Measurements from ENCODE around the gene ZSWIM8.
A peak's percentile ranks its signal among the peaks of the same experiment; 100 is the strongest.

Gene ZSWIM8

GRCh38 chr10:73779018-73779417 lies 6.4 kb upstream of the ZSWIM8 start:
- no peak overlapping the region for H2AFZ ChIP-seq (ENCODE audit: low read length)
- TF ChIP-seq, protein P1, sequence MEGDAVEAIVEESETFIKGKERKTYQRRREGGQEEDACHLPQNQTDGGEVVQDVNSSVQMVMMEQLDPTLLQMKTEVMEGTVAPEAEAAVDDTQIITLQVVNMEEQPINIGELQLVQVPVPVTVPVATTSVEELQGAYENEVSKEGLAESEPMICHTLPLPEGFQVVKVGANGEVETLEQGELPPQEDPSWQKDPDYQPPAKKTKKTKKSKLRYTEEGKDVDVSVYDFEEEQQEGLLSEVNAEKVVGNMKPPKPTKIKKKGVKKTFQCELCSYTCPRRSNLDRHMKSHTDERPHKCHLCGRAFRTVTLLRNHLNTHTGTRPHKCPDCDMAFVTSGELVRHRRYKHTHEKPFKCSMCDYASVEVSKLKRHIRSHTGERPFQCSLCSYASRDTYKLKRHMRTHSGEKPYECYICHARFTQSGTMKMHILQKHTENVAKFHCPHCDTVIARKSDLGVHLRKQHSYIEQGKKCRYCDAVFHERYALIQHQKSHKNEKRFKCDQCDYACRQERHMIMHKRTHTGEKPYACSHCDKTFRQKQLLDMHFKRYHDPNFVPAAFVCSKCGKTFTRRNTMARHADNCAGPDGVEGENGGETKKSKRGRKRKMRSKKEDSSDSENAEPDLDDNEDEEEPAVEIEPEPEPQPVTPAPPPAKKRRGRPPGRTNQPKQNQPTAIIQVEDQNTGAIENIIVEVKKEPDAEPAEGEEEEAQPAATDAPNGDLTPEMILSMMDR (IDR thresholded peaks at IDR 0.05; ENCODE audit: low read length) = no peak
- TF ChIP-seq EZH2phosphoT487 (IDR thresholded peaks at IDR 0.05; ENCODE audit: low read length) (no peak), EZH2 (optimal IDR thresholded peaks at IDR 0.05; ENCODE audit: low read depth, low read length) (no peak)
- H3K36me3 ChIP-seq (replicated peaks; ENCODE audit: insufficient read depth, low read length) = no peaks in the 10 kb centered on the region
- no peak overlapping the region for H3K27ac ChIP-seq (ENCODE audit: low read length)
- peaks cover 69% of the 10 kb centered on the region for H3K79me2 ChIP-seq (ENCODE audit: low read length)
- peaks cover 25% of the 10 kb centered on the region for H3K4me1 ChIP-seq (ENCODE audit: low read length)
- no peaks in the 10 kb centered on the region for H3K9me3 ChIP-seq (replicated peaks; ENCODE audit: insufficient read depth, low read length)
- no peaks in the 10 kb centered on the region for H4K20me1 ChIP-seq (ENCODE audit: insufficient read depth, low read length)
- no peaks in the 10 kb centered on the region for H3F3A ChIP-seq (ENCODE audit: insufficient read depth, low read length)
- no peak for DNase-seq
- no peak overlapping the region for H3K4me2 ChIP-seq (ENCODE audit: low read depth, low read length)
- H3K27me3 ChIP-seq (replicated peaks; ENCODE audit: insufficient read depth, low read length) = no peaks in the 10 kb centered on the region
- no peak overlapping the region for H3K4me3 ChIP-seq (ENCODE audit: low read length)
- H3K9ac ChIP-seq (ENCODE audit: low read length) = no peak overlapping the region
- H3K9me2 ChIP-seq (replicated peaks; ENCODE audit: insufficient read depth, low read length) = no peaks in the 10 kb centered on the region

GRCh38 chr10:73779539-73780197 lies 5.7 kb upstream of the ZSWIM8 start:
- Histone ChIP-seq H3K27me3 (replicated peaks; ENCODE audit: insufficient read depth, low read length) (no peaks in the 10 kb centered on the region), H4K20me1 (ENCODE audit: insufficient read depth, low read length) (no peaks in the 10 kb centered on the region), H3K79me2 (ENCODE audit: low read length) (peaks cover 70% of the 10 kb centered on the region), H2AFZ (ENCODE audit: low read length) (no peak overlapping the region), H3K4me2 (ENCODE audit: low read depth, low read length) (no peak overlapping the region), H3K27ac (ENCODE audit: low read length) (no peak overlapping the region), H3F3A (ENCODE audit: insufficient read depth, low read length) (no peaks in the 10 kb centered on the region), H3K36me3 (replicated peaks; ENCODE audit: insufficient read depth, low read length) (no peaks in the 10 kb centered on the region), H3K9me2 (replicated peaks; ENCODE audit: insufficient read depth, low read length) (no peaks in the 10 kb centered on the region), H3K4me3 (ENCODE audit: low read length) (no peak overlapping the region), H3K4me1 (ENCODE audit: low read length) (peaks cover 23% of the 10 kb centered on the region), H3K9ac (ENCODE audit: low read length) (no peak overlapping the region), H3K9me3 (replicated peaks; ENCODE audit: insufficient read depth, low read length) (no peaks in the 10 kb centered on the region)
- DNase-seq = no peak
- TF ChIP-seq EZH2 (optimal IDR thresholded peaks at IDR 0.05; ENCODE audit: low read depth, low read length) (no peak), EZH2phosphoT487 (IDR thresholded peaks at IDR 0.05; ENCODE audit: low read length) (no peak)
- TF ChIP-seq, protein P1 (IDR thresholded peaks at IDR 0.05; ENCODE audit: low read length) = no peak

- Histone ChIP-seq H2AFZ (ENCODE audit: low read length) (no peak overlapping the region), H3K9me3 (replicated peaks; ENCODE audit: insufficient read depth, low read length) (no peaks in the 10 kb centered on the region), H3K9ac (ENCODE audit: low read length) (no peak overlapping the region), H3K9me2 (replicated peaks; ENCODE audit: insufficient read depth, low read length) (no peaks in the 10 kb centered on the region), H3K4me2 (ENCODE audit: low read depth, low read length) (peak overlapping the region; percentile 96; the same call in 1 of the 2 replicates), H3F3A (ENCODE audit: insufficient read depth, low read length) (no peaks in the 10 kb centered on the region), H3K36me3 (replicated peaks; ENCODE audit: insufficient read depth, low read length) (no peaks in the 10 kb centered on the region), H3K27me3 (replicated peaks; ENCODE audit: insufficient read depth, low read length) (no peaks in the 10 kb centered on the region), H4K20me1 (ENCODE audit: insufficient read depth, low read length) (no peaks in the 10 kb centered on the region), H3K4me3 (ENCODE audit: low read length) (no peak overlapping the region), H3K4me1 (ENCODE audit: low read length) (peaks cover 16% of the 10 kb centered on the region), H3K27ac (ENCODE audit: low read length) (no peak overlapping the region), H3K79me2 (ENCODE audit: low read length) (peaks cover 64% of the 10 kb centered on the region)
- TF ChIP-seq EZH2phosphoT487 (IDR thresholded peaks at IDR 0.05; ENCODE audit: low read length) = no peak
- no peak for TF ChIP-seq EZH2 (optimal IDR thresholded peaks at IDR 0.05; ENCODE audit: low read depth, low read length)
- TF ChIP-seq, protein P1 (IDR thresholded peaks at IDR 0.05; ENCODE audit: low read length) = no peak
- no peak for DNase-seq
Observed at GRCh38 chr10:73780301-73780700, 5.1 kb upstream of the ZSWIM8 start.

Measured in MM.1S (cell line).